ENCODE measurements around the gene ADAD2.

Gene ADAD2

GRCh38 chr16:84153660-84154214 is 37.2 kb upstream of the ADAD2 start:
- H3K4me3 ChIP-seq (replicated peaks in 1 of 2; ENCODE audit: low read depth in 2 of 2, low read length in 2 of 2): no peak overlapping the region
- DNase-seq (ENCODE audit: low read depth in 2 of 2): no peak
- TF ChIP-seq CTCF (IDR thresholded peaks at IDR 0.05; ENCODE audit: low read depth, low read length): no peak

DNA sequence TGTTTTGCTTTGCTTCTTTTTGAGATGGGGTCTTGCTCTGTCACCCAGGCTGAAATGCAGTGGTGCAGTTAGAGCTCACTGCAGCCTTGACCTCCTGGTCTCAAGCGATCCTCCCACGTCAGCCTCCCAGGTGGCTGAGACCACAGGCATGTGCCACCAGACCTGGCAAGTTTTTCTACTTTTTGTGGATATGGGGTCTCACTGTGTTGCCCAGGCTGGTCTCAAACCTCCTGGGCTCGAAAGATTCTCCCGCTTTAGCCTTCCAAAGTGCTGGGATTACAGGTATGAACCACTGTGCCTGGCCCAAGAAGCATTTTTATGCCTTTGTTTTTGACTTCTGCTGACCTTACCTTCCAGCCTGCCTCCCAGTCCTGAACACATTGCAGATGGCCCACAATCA is 35.7 kb upstream of the ADAD2 start:
- TF ChIP-seq CTCF (IDR thresholded peaks at IDR 0.05; ENCODE audit: low read depth, low read length): no peak
- H3K4me3 ChIP-seq (replicated peaks in 1 of 2; ENCODE audit: low read depth in 2 of 2, low read length in 2 of 2): no peak overlapping the region

DNA sequence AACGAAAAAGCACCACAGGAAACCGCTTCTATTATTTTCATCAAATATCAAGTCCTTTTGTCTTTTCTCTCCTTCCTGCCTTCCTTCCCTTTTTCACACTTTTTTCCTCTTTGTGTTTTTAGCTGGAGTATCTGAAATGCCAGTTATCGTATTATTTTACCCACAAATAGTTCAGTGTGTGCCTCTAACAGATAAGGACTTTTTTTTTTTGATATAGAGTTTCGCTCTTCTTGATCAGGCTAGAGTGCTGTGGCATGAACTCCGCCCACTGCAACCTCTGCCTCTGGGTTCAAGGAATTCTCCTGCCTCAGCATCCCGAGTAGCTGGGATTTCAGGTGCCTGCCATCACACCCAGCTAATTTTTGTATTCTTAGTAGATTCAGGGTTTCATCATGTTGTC is 35.2 kb upstream of the ADAD2 start:
- no peak overlapping the region for H3K4me3 ChIP-seq (replicated peaks in 1 of 2; ENCODE audit: low read depth in 2 of 2, low read length in 2 of 2)
- DNase-seq (ENCODE audit: low read depth in 2 of 2): no peak
- no peak for TF ChIP-seq CTCF (IDR thresholded peaks at IDR 0.05; ENCODE audit: low read depth, low read length)

More for the DNA sequence above, 35.7 kb upstream of the ADAD2 start:
- DNase-seq (ENCODE audit: low read depth in 2 of 2): no peak

- no peak overlapping the region for H3K4me3 ChIP-seq (replicated peaks in 1 of 2; ENCODE audit: low read depth in 2 of 2, low read length in 2 of 2)
- no peak for TF ChIP-seq CTCF (IDR thresholded peaks at IDR 0.05; ENCODE audit: low read depth, low read length)
- peak in 1 of 2 donors; percentile 29 for DNase-seq (ENCODE audit: low read depth in 2 of 2)
These were observed 34.6 kb upstream of the ADAD2 start for GRCh38 chr16:84156342-84156784.

DNA sequence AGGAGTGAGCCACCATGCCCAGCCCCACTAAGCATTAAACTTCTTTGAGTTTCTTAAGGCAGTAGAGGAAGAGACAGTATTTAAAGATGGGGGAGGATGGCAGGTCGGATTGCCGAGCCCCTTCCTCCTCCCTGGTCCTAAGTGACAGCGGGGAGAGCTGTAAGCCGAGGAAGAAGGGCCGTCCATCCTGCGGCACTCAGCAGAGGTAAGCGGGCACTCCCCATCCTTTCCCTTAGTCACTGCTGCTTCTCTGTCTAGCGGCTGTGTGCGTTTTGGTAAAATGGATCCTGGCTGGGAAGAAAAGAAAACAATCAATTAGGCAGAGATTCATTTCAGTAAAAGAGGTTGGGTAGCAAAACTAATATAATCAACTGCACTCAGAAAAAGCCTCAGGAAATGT is 31.9 kb upstream of the ADAD2 start:
- no peak for DNase-seq (ENCODE audit: low read depth in 2 of 2)
- TF ChIP-seq CTCF (IDR thresholded peaks at IDR 0.05; ENCODE audit: low read depth, low read length): no peak
- H3K4me3 ChIP-seq (replicated peaks in 1 of 2; ENCODE audit: low read depth in 2 of 2, low read length in 2 of 2): no peak overlapping the region

DNA sequence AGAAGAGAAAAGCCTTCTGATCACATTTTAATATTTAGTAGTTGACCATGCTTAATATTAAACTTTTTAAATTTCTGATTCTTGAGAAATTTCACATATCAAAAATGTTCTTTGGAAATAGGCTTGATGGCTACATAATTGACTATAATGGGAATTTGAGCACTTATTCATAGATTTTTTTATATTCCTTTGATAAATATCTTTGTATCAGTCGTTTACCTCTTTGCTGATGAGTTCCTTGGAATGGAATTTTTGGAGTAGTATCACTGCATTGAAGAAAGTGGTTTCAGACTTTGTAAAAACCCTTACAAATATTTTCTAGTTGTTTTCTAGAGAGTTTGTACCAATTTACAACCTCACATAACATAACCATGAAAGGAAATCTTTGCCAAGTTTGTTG is 31.2 kb upstream of the ADAD2 start:
- TF ChIP-seq CTCF (IDR thresholded peaks at IDR 0.05; ENCODE audit: low read depth, low read length): no peak
- DNase-seq (ENCODE audit: low read depth in 2 of 2): no peak
- no peak overlapping the region for H3K4me3 ChIP-seq (replicated peaks in 1 of 2; ENCODE audit: low read depth in 2 of 2, low read length in 2 of 2)

DNA sequence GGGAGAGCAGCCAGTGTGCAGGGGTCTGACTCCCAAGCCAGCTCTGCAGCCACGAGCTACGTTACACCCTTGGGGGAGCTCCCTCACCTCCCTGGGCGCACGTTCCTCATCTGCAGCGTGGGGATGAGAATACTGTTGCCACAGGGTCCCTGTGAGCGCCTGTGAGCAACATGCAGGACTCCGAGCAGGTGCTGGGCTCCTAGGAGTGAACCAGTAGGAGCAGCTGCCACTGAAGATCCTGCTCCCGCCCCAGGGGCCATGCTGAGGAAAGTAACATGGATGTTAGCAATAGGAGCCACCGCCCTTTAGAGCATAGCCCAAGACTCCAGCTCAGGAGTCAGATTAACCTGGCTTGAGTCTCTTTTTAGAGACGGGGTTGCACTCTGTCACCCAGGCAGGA is 29.9 kb upstream of the ADAD2 start:
- no peak overlapping the region for H3K4me3 ChIP-seq (replicated peaks in 1 of 2; ENCODE audit: low read depth in 2 of 2, low read length in 2 of 2)
- no peak for TF ChIP-seq CTCF (IDR thresholded peaks at IDR 0.05; ENCODE audit: low read depth, low read length)
- no peak for DNase-seq (ENCODE audit: low read depth in 2 of 2)
